DOHH2 (cell line): Measurements from ENCODE around the gene KIF2A.

Source experiments
- H3F3A ChIP-seq: fragments of 200-600 bp; sonication (generic), shearing (Covaris generic); 2 replicates; pipeline ENCODE4 v1.6.0; 2016; ENCODE audit warnings: antibody characterized with exemption, mild to moderate bottlenecking; ENCODE audit not compliant: control insufficient read depth, insufficient read depth
- H3K27ac ChIP-seq: fragments of 200-600 bp; sonication (generic); 2 replicates; pipeline ENCODE4 v1.5.1; 2014; ENCODE audit warnings: low read depth, mild to moderate bottlenecking, low read length, moderate library complexity
- H3K27me3 ChIP-seq: fragments of 200-600 bp; sonication (generic); 2 replicates; pipeline ENCODE4 v1.6.1; 2014; ENCODE audit warnings: mild to moderate bottlenecking, low read length, mixed read lengths; ENCODE audit not compliant: control insufficient read depth
- H3K36me3 ChIP-seq: fragments of 200-600 bp; sonication (generic); 2 replicates; pipeline ENCODE4 v1.6.1; 2014; ENCODE audit warnings: mild to moderate bottlenecking, low read length, moderate library complexity, mixed read lengths; ENCODE audit not compliant: control insufficient read depth
- H3K4me1 ChIP-seq: fragments of 200-600 bp; sonication (generic); 2 replicates; pipeline ENCODE4 v1.6.1; 2014; ENCODE audit warnings: mild to moderate bottlenecking, low read length, mixed read lengths; ENCODE audit not compliant: control insufficient read depth
- H3K4me2 ChIP-seq: fragments of 200-600 bp; sonication (generic); 2 replicates; pipeline ENCODE4 v1.6.0; 2014; ENCODE audit warnings: mild to moderate bottlenecking, low read length, moderate library complexity
- H3K4me3 ChIP-seq: fragments of 200-600 bp; sonication (generic); 2 replicates; pipeline ENCODE4 v1.5.1; 2014; ENCODE audit warnings: mild to moderate bottlenecking, low read length, mixed read lengths
- H3K79me2 ChIP-seq: fragments of 200-600 bp; sonication (generic); 2 replicates; pipeline ENCODE4 v1.6.1; 2014; ENCODE audit warnings: mild to moderate bottlenecking, low read length, mixed read lengths; ENCODE audit not compliant: control insufficient read depth
- H3K9me2 ChIP-seq: fragments of 200-600 bp; sonication (generic); replicated peaks from 2 replicates; pipeline ENCODE4 v1.6.1; 2014; ENCODE audit warnings: mild to moderate bottlenecking, low read length, mixed read lengths; ENCODE audit not compliant: control insufficient read depth
- H3K9me3 ChIP-seq: fragments of 200-600 bp; sonication (generic); 2 replicates; pipeline ENCODE4 v1.6.1; 2014; ENCODE audit warnings: antibody characterized with exemption, low read length, mixed read lengths; ENCODE audit not compliant: control insufficient read depth, insufficient read depth
- H4K20me1 ChIP-seq: fragments of 200-600 bp; sonication (generic); 2 replicates; pipeline ENCODE4 v1.6.0; 2014; ENCODE audit warnings: low read depth, mild to moderate bottlenecking, antibody characterized with exemption, low read length, moderate library complexity; ENCODE audit not compliant: control insufficient read depth, insufficient read depth
- CTCF ChIP-seq: fragments of 200-600 bp; sonication (generic); IDR thresholded peaks from one replicate; pipeline ENCODE4 v1.5.1; 2014; ENCODE audit warnings: antibody characterized with exemption, mild to moderate bottlenecking, low read depth, low read length; ENCODE audit not compliant: poor library complexity, severe bottlenecking
- EZH2phosphoT487 ChIP-seq: fragments of 200-600 bp; sonication (generic); IDR thresholded peaks from 2 replicates; pipeline ENCODE4 v1.6.1; 2017; ENCODE audit warnings: borderline replicate concordance, mild to moderate bottlenecking, antibody characterized with exemption, low read length, moderate library complexity, mixed read lengths

Gene KIF2A

GRCh38 chr5:62309107-62309506, 3.1 kb downstream of the KIF2A start:
- Histone ChIP-seq H3K79me2 (peaks cover 79% of the 10 kb centered on the region), H3K4me2 (peak overlapping the region; percentile 19; the same call in 1 of the 2 replicates), H3K9me3 (no peaks in the 10 kb centered on the region), H3K4me3 (no peak overlapping the region), H3K27ac (no peak overlapping the region), H4K20me1 (peaks cover 24% of the 10 kb centered on the region), H3K27me3 (no peaks in the 10 kb centered on the region), H3F3A (no peaks in the 10 kb centered on the region), H3K9me2 (no peaks in the 10 kb centered on the region), H3K4me1 (peaks cover 42% of the 10 kb centered on the region), H3K36me3 (peaks cover 53% of the 10 kb centered on the region)
- TF ChIP-seq EZH2phosphoT487 = no peak
- TF ChIP-seq CTCF = no peak

- H3F3A ChIP-seq = no peaks in the 10 kb centered on the region
- peaks cover 35% of the 10 kb centered on the region for H3K4me1 ChIP-seq
- H4K20me1 ChIP-seq = peaks cover 29% of the 10 kb centered on the region
- no peaks in the 10 kb centered on the region for H3K9me3 ChIP-seq
- no peaks in the 10 kb centered on the region for H3K27me3 ChIP-seq
- no peak overlapping the region for H3K4me2 ChIP-seq
- no peaks in the 10 kb centered on the region for H3K9me2 ChIP-seq
- H3K36me3 ChIP-seq = peaks cover 57% of the 10 kb centered on the region
- peaks cover 94% of the 10 kb centered on the region for H3K79me2 ChIP-seq
- H3K27ac ChIP-seq = no peak overlapping the region
- no peak overlapping the region for H3K4me3 ChIP-seq
- TF ChIP-seq EZH2phosphoT487 = no peak
- TF ChIP-seq CTCF = no peak
These were observed 4.6 kb downstream of the KIF2A start for GRCh38 chr5:62310426-62311143.

- TF ChIP-seq EZH2phosphoT487 (no peak), CTCF (no peak)
- no peak overlapping the region for H3K4me3 ChIP-seq
- H4K20me1 ChIP-seq = peaks cover 32% of the 10 kb centered on the region
- no peaks in the 10 kb centered on the region for H3K9me3 ChIP-seq
- peaks cover 33% of the 10 kb centered on the region for H3K4me1 ChIP-seq
- no peaks in the 10 kb centered on the region for H3F3A ChIP-seq
- no peak overlapping the region for H3K27ac ChIP-seq
- H3K9me2 ChIP-seq = no peaks in the 10 kb centered on the region
- peaks cover 100% of the 10 kb centered on the region for H3K79me2 ChIP-seq
- H3K36me3 ChIP-seq = peaks cover 54% of the 10 kb centered on the region
- H3K4me2 ChIP-seq = no peak overlapping the region
- H3K27me3 ChIP-seq = no peaks in the 10 kb centered on the region
These were observed 6.0 kb downstream of the KIF2A start for GRCh38 chr5:62312036-62312435.
